GM12878 (cell line): ENCODE data around the gene ZNF444. TPM values are rescaled to one million over a fixed set of nuclear protein-coding genes. Genes with fewer than 3 reads are reported as not detected.

Source experiments
- KLF5 ChIP-seq: fragments of 450-650 bp; IDR thresholded peaks from 2 replicates; pipeline ENCODE4 v1.6.1; 2014; ENCODE audit warnings: mild to moderate bottlenecking; ENCODE audit not compliant: partially characterized antibody
- MLLT1 ChIP-seq: fragments of 450-650 bp; IDR thresholded peaks from 2 replicates; pipeline ENCODE4 v1.6.1; 2016; ENCODE audit warnings: mild to moderate bottlenecking
- MTA2 ChIP-seq: fragments of 450-650 bp; IDR thresholded peaks from 2 replicates; pipeline ENCODE4 v1.6.1; 2016; ENCODE audit warnings: low read depth, mild to moderate bottlenecking, moderate library complexity
- NFYB ChIP-seq: IDR thresholded peaks from 2 replicates; pipeline ENCODE4 v1.6.1; 2011; ENCODE audit warnings: low read depth, mild to moderate bottlenecking, low read length, improper control_type of control experiment, moderate library complexity; ENCODE audit not compliant: insufficient read depth
- SIN3A ChIP-seq: IDR thresholded peaks from 2 replicates; pipeline ENCODE4 v1.6.1; 2012; ENCODE audit warnings: low read depth, low read length, improper control_type of control experiment
- ZZZ3 ChIP-seq: IDR thresholded peaks from 2 replicates; pipeline ENCODE4 v1.6.1; 2011; ENCODE audit warnings: low read depth; ENCODE audit not compliant: control insufficient read depth, insufficient read length
- polyA plus RNA-seq, 11 experiments: library from polyadenylated mRNA; depleted of rRNA in 4 of 11; unstranded in 6 of 11; stranded (reverse) in 5 of 11; fragments of >200 nt; fragmentation: Nextera tagmentation in 4 of 11; fragmentation: Illumina TruSeq in 1 of 11; extraction: Ambion mirVana in 4 of 11; extraction: Trizol in 1 of 11; gene quantifications; 1 replicate in 1 of 11; 2 replicates in 10 of 11; pipeline versions ENCODE4 v1.2.1 to v1.2.3, GENCODE V29; 2011 to 2016; ENCODE audit warnings: inconsistent platforms in 2 of 11, missing spikeins in 2 of 11, low read depth in 1 of 11
- total RNA-seq, 4 experiments: library from RNA; depleted of rRNA in 3 of 4; stranded (reverse); fragments of >200 nt in 3 of 4; fragmentation: Illumina TruSeq in 1 of 4; extraction: Trizol in 1 of 4; gene quantifications; 2 replicates each; pipeline versions ENCODE4 v1.2.1 to v1.2.3, GENCODE V29; 2013 to 2021
- TF ChIP-seq, protein P1 (sequence below): fragments of 450-650 bp; IDR thresholded peaks from 2 replicates; pipeline ENCODE4 v1.6.1; 2017; ENCODE audit warnings: mild to moderate bottlenecking, moderate library complexity
- TF ChIP-seq, protein P2 (sequence below), 3 experiments: IDR thresholded peaks in 2 of 3; conservative IDR thresholded peaks in 1 of 3; 2 replicates each; pipeline ENCODE4 v1.5.1; 2011; ENCODE audit warnings: low read depth in 3 of 3, low read length in 3 of 3, mild to moderate bottlenecking in 3 of 3, control low read depth in 2 of 3, moderate library complexity in 2 of 3, inconsistent platforms in 1 of 3, mixed read lengths in 1 of 3; ENCODE audit not compliant: control insufficient read depth in 2 of 3, insufficient read depth in 1 of 3; ENCODE audit errors: extremely low read depth in 1 of 3
- TF ChIP-seq, protein P3 (sequence below): fragments of 150-350 bp; IDR thresholded peaks from 2 replicates; pipeline ENCODE4 v1.6.1; 2016; ENCODE audit warnings: low read depth, low read length

Gene ZNF444
- total and polyA plus RNA-seq, 10 of the 15 experiments (the other 5 are each of a cell fraction or from before 2014, with no cell fraction given) = 0.45 to 28.2 (median 11.6) TPM

GRCh38 chr19:56142897-56143434 lies 1.9 kb downstream of the ZNF444 start (continued):
- TF ChIP-seq, protein P1, sequence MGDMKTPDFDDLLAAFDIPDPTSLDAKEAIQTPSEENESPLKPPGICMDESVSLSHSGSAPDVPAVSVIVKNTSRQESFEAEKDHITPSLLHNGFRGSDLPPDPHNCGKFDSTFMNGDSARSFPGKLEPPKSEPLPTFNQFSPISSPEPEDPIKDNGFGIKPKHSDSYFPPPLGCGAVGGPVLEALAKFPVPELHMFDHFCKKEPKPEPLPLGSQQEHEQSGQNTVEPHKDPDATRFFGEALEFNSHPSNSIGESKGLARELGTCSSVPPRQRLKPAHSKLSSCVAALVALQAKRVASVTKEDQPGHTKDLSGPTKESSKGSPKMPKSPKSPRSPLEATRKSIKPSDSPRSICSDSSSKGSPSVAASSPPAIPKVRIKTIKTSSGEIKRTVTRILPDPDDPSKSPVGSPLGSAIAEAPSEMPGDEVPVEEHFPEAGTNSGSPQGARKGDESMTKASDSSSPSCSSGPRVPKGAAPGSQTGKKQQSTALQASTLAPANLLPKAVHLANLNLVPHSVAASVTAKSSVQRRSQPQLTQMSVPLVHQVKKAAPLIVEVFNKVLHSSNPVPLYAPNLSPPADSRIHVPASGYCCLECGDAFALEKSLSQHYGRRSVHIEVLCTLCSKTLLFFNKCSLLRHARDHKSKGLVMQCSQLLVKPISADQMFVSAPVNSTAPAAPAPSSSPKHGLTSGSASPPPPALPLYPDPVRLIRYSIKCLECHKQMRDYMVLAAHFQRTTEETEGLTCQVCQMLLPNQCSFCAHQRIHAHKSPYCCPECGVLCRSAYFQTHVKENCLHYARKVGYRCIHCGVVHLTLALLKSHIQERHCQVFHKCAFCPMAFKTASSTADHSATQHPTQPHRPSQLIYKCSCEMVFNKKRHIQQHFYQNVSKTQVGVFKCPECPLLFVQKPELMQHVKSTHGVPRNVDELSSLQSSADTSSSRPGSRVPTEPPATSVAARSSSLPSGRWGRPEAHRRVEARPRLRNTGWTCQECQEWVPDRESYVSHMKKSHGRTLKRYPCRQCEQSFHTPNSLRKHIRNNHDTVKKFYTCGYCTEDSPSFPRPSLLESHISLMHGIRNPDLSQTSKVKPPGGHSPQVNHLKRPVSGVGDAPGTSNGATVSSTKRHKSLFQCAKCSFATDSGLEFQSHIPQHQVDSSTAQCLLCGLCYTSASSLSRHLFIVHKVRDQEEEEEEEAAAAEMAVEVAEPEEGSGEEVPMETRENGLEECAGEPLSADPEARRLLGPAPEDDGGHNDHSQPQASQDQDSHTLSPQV = no peak
- no peak for TF ChIP-seq MLLT1
- no peak for TF ChIP-seq NFYB
- no peak for TF ChIP-seq SIN3A
- TF ChIP-seq MTA2 = no peak
- no peak for TF ChIP-seq KLF5
- TF ChIP-seq ZZZ3 = no peak
- TF ChIP-seq, protein P2, sequence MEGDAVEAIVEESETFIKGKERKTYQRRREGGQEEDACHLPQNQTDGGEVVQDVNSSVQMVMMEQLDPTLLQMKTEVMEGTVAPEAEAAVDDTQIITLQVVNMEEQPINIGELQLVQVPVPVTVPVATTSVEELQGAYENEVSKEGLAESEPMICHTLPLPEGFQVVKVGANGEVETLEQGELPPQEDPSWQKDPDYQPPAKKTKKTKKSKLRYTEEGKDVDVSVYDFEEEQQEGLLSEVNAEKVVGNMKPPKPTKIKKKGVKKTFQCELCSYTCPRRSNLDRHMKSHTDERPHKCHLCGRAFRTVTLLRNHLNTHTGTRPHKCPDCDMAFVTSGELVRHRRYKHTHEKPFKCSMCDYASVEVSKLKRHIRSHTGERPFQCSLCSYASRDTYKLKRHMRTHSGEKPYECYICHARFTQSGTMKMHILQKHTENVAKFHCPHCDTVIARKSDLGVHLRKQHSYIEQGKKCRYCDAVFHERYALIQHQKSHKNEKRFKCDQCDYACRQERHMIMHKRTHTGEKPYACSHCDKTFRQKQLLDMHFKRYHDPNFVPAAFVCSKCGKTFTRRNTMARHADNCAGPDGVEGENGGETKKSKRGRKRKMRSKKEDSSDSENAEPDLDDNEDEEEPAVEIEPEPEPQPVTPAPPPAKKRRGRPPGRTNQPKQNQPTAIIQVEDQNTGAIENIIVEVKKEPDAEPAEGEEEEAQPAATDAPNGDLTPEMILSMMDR (IDR thresholded peaks at IDR 0.05 in 2 of 3, conservative IDR thresholded peaks at IDR 0.05 in 1 of 3; ENCODE audit: control insufficient read depth in 2 of 3, extremely low read depth in 1 of 3, insufficient read depth in 1 of 3, low read depth in 3 of 3, low read length in 3 of 3) = no peak
- TF ChIP-seq, protein P3, sequence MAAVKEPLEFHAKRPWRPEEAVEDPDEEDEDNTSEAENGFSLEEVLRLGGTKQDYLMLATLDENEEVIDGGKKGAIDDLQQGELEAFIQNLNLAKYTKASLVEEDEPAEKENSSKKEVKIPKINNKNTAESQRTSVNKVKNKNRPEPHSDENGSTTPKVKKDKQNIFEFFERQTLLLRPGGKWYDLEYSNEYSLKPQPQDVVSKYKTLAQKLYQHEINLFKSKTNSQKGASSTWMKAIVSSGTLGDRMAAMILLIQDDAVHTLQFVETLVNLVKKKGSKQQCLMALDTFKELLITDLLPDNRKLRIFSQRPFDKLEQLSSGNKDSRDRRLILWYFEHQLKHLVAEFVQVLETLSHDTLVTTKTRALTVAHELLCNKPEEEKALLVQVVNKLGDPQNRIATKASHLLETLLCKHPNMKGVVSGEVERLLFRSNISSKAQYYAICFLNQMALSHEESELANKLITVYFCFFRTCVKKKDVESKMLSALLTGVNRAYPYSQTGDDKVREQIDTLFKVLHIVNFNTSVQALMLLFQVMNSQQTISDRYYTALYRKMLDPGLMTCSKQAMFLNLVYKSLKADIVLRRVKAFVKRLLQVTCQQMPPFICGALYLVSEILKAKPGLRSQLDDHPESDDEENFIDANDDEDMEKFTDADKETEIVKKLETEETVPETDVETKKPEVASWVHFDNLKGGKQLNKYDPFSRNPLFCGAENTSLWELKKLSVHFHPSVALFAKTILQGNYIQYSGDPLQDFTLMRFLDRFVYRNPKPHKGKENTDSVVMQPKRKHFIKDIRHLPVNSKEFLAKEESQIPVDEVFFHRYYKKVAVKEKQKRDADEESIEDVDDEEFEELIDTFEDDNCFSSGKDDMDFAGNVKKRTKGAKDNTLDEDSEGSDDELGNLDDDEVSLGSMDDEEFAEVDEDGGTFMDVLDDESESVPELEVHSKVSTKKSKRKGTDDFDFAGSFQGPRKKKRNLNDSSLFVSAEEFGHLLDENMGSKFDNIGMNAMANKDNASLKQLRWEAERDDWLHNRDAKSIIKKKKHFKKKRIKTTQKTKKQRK = no peak
